A549 treated with GW870086 at 1 μM for 4 hours (cell line): ENCODE data around the gene TMC1. TPM values are rescaled to one million over a fixed set of nuclear protein-coding genes. Genes with fewer than 3 reads are reported as not detected.

ENCODE experiments used
- total RNA-seq: library from RNA; stranded (reverse); fragments of 200-300 nt; extraction: Qiagen RNA extraction; gene quantifications from 5 replicates; pipeline ENCODE4 v1.2.3, GENCODE V29; 2022; ENCODE audit warnings: low read depth

The TMC1 gene
- total RNA-seq: 0.06 to 0.29 TPM (median 0.13 TPM) in 3 of 5 replicates, not detected in the others

GRCh38 chr9:72521416-72521815, at the start of gene TMC1:
TMC1 (plus strand) TSS chr9:72521608; CDS start chr9:72648649, 127,041 bp downstream.

Other genes with a start within 250 kb of the TMC1 start
- gene ZFAND5, start 156.4 kb upstream of the TMC1 start, total RNA-seq: 112 to 146 TPM (median 145 TPM) in 5 replicates